Osteoblast (primary cell): ENCODE measurements around the gene SLC41A3. TPM values are rescaled to one million over a fixed set of nuclear protein-coding genes. Genes with fewer than 3 reads are reported as not detected.

Source experiments
- DNase-seq: peaks from one replicate; pipeline ENCODE4 v3.0.0; 2011; ENCODE audit warnings: low spot score, mixed read lengths; ENCODE audit not compliant: insufficient read length; ENCODE audit errors: missing footprints
- H2AFZ ChIP-seq: 2 replicates; pipeline ENCODE4 v1.6.0; 2011; ENCODE audit warnings: mild to moderate bottlenecking, low read length
- H3K27ac ChIP-seq: 2 replicates; pipeline ENCODE4 v1.5.1; 2011; ENCODE audit warnings: mild to moderate bottlenecking, low read depth, low read length, moderate library complexity
- H3K27me3 ChIP-seq: 2 replicates; pipeline ENCODE4 v1.6.0; 2012; ENCODE audit warnings: mild to moderate bottlenecking, control low read depth, inconsistent platforms, low read length, moderate library complexity; ENCODE audit not compliant: insufficient read depth
- H3K36me3 ChIP-seq: 2 replicates; pipeline ENCODE4 v1.5.1; 2011; ENCODE audit warnings: mild to moderate bottlenecking, low read length, control low read depth, moderate library complexity; ENCODE audit not compliant: insufficient read depth
- H3K4me1 ChIP-seq: 2 replicates; pipeline ENCODE4 v1.5.1; 2011; ENCODE audit warnings: mild to moderate bottlenecking, low read length, control low read depth, moderate library complexity; ENCODE audit not compliant: insufficient read depth
- H3K4me2 ChIP-seq: 2 replicates; pipeline ENCODE4 v1.6.0; 2011; ENCODE audit warnings: mild to moderate bottlenecking, low read length; ENCODE audit not compliant: insufficient read depth
- H3K4me3 ChIP-seq: fragments of 200-600 bp; sonication (generic); 3 replicates; pipeline ENCODE4 v1.5.1; 2012; ENCODE audit warnings: mild to moderate bottlenecking, low read length, inconsistent platforms; ENCODE audit not compliant: insufficient read depth
- H3K79me2 ChIP-seq: 2 replicates; pipeline ENCODE4 v1.6.0; 2012; ENCODE audit warnings: mild to moderate bottlenecking, low read length, control low read depth, inconsistent platforms; ENCODE audit not compliant: insufficient read depth
- H3K9me3 ChIP-seq: 2 replicates; pipeline ENCODE4 v1.5.1; 2011; ENCODE audit warnings: low read depth, low read length, control low read depth
- H4K20me1 ChIP-seq: 2 replicates; pipeline ENCODE4 v1.6.0; 2012; ENCODE audit warnings: mild to moderate bottlenecking, low read length, control low read depth; ENCODE audit not compliant: insufficient read depth
- total RNA-seq: library from RNA; depleted of rRNA; stranded (reverse); fragments of >200 nt; gene quantifications from 2 replicates; pipeline ENCODE4 v1.2.3, GENCODE V29; 2012
- TF ChIP-seq, protein P1 (sequence below): IDR thresholded peaks from 2 replicates; pipeline ENCODE4 v1.5.1; 2011; ENCODE audit warnings: mild to moderate bottlenecking, low read depth, low read length, moderate library complexity; ENCODE audit errors: extremely low read depth

SLC41A3 gene
- total RNA-seq, 1 donor = 59.4 TPM

DNA sequence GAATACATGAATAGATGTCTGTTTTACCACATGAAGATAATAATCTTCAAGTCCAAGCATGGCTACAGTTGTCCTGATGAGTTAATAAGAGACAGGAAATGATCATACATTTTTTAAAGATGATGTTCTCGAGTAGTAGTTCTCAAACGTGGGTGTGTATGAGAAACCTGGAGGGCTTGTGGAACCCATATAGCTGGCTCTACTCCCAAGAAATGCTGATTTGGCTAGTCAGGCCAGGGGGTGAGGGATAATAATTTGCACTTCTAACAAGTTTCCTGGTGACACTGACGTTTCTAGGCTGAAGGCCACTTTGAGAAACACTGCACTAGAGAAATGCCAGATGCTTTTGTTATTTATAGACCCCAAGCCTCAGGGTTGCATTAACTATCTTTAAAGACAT is 78.0 kb downstream of the SLC41A3 start:
- H2AFZ ChIP-seq = no peak overlapping the region
- H3K4me1 ChIP-seq = peaks cover 14% of the 10 kb centered on the region
- DNase-seq = peak; percentile 94
- no peak overlapping the region for H3K27ac ChIP-seq
- no peaks in the 10 kb centered on the region for H3K27me3 ChIP-seq
- H3K4me2 ChIP-seq = no peak overlapping the region
- no peaks in the 10 kb centered on the region for H4K20me1 ChIP-seq
- no peaks in the 10 kb centered on the region for H3K36me3 ChIP-seq
- TF ChIP-seq, protein P1, sequence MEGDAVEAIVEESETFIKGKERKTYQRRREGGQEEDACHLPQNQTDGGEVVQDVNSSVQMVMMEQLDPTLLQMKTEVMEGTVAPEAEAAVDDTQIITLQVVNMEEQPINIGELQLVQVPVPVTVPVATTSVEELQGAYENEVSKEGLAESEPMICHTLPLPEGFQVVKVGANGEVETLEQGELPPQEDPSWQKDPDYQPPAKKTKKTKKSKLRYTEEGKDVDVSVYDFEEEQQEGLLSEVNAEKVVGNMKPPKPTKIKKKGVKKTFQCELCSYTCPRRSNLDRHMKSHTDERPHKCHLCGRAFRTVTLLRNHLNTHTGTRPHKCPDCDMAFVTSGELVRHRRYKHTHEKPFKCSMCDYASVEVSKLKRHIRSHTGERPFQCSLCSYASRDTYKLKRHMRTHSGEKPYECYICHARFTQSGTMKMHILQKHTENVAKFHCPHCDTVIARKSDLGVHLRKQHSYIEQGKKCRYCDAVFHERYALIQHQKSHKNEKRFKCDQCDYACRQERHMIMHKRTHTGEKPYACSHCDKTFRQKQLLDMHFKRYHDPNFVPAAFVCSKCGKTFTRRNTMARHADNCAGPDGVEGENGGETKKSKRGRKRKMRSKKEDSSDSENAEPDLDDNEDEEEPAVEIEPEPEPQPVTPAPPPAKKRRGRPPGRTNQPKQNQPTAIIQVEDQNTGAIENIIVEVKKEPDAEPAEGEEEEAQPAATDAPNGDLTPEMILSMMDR = no peak
- no peaks in the 10 kb centered on the region for H3K9me3 ChIP-seq
- H3K79me2 ChIP-seq = no peaks in the 10 kb centered on the region
- no peak overlapping the region for H3K4me3 ChIP-seq

DNA sequence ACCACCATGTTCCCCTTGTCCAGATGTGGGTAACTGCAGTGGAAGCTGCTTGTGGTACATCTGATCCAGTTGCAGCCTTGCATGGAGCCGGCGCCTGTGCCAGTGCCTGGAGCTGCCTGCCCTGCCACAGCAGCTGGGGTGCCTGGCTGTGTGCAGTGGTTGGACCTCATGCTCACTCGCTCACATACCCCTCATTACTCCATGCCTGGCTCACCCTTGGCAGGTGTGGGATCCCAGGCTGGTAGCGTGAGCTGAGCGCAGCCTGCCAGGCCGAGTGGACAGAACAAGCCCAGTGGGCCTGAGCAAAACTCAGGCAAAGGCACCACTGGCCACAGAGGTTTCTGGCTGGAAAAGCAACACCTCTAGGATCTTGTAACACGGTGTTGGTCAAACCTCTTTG is 79.2 kb downstream of the SLC41A3 start:
- Histone ChIP-seq H3K27ac (no peak overlapping the region), H3K9me3 (no peaks in the 10 kb centered on the region), H3K4me3 (no peak overlapping the region), H3K4me2 (no peak overlapping the region), H3K79me2 (no peaks in the 10 kb centered on the region), H4K20me1 (no peaks in the 10 kb centered on the region), H2AFZ (no peak overlapping the region), H3K27me3 (no peaks in the 10 kb centered on the region), H3K36me3 (no peaks in the 10 kb centered on the region), H3K4me1 (peaks cover 14% of the 10 kb centered on the region)
- DNase-seq = no peak
- TF ChIP-seq, protein P1 = no peak

DNA sequence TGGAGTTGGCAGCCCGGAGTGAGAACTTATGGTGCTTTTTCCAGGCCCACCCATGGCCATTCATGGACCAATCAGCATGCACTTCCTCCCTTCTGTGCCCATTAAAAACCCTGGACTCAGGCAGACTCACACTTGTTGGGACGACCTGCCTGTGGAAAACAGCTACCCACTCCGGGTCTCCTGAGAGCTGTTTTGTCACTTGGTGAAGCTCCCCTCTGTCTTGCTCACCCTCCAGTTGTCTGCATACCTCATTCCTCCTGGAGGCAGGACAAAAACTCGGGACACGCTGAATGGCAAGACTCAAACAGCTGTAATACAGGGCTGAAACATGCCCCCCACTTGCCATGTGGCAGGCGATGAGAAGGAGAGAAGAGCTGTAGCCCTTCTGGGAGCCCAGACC is 79.7 kb downstream of the SLC41A3 start:
- H3K79me2 ChIP-seq = no peaks in the 10 kb centered on the region
- H3K27ac ChIP-seq = no peak overlapping the region
- H3K27me3 ChIP-seq = no peaks in the 10 kb centered on the region
- H2AFZ ChIP-seq = no peak overlapping the region
- H3K4me2 ChIP-seq = no peak overlapping the region
- TF ChIP-seq, protein P1 = no peak
- no peak overlapping the region for H3K4me3 ChIP-seq
- H4K20me1 ChIP-seq = no peaks in the 10 kb centered on the region
- H3K4me1 ChIP-seq = peaks cover 14% of the 10 kb centered on the region
- DNase-seq = no peak
- H3K9me3 ChIP-seq = no peaks in the 10 kb centered on the region
- no peaks in the 10 kb centered on the region for H3K36me3 ChIP-seq

DNA sequence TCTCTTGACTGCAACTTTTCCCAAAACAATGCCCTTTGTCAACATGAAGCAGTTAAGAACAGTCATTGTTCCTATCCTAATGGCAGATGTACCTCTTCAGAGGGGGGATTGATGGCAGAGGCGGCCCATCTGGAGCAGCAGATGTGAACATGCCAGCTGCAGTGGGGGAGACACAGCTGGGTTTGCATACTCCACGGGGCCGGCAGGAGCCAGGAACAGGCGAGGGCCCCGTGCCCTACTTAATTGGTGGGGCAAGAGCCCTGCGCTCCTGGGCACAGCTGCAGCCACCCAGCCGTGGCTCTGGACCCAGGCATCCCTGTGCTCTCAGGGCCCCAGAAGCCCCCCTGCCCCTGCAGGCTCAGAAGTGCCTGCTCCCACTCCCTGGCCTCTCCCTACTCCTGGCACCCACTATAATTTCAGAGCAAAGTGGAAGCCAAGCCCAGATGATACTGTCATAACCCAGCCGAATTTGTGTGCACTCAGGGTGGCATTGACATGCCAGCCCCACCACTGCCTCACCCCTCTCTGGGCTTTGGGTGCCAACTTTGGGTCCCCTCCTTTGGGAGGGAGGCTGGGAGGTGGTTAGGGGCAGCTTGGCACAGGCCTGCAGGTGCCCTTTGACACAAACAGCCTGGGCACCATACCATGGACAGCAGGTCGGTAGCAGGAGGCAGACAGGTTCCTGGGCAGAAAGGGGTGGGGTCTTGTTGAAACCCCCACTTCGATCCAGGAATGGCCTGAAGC is 80.3 kb downstream of the SLC41A3 start:
- no peak overlapping the region for H3K27ac ChIP-seq
- no peaks in the 10 kb centered on the region for H3K9me3 ChIP-seq
- H3K27me3 ChIP-seq = no peaks in the 10 kb centered on the region
- no peaks in the 10 kb centered on the region for H4K20me1 ChIP-seq
- H3K79me2 ChIP-seq = no peaks in the 10 kb centered on the region
- DNase-seq = no peak
- peaks cover 14% of the 10 kb centered on the region for H3K4me1 ChIP-seq
- no peaks in the 10 kb centered on the region for H3K36me3 ChIP-seq
- H3K4me2 ChIP-seq = no peak overlapping the region
- no peak overlapping the region for H3K4me3 ChIP-seq
- no peak overlapping the region for H2AFZ ChIP-seq
- TF ChIP-seq, protein P1 = no peak
